Activated CD8-positive, alpha-beta T cell treated with anti-CD3 and anti-CD28 coated beads for 36 hours (primary cell): ENCODE data around the gene TBPL2. TPM values are rescaled to one million over a fixed set of nuclear protein-coding genes. Genes with fewer than 3 reads are reported as not detected.
A peak's percentile ranks its signal among the peaks of the same experiment; 100 is the strongest.

Experiments used
- ATAC-seq: fragments of 200-7000 bp; cut with Tn5 transposase; one replicate; pipeline ENCODE4 v1.10.0; 2021; ENCODE audit warnings: mild to moderate bottlenecking, moderate library complexity
- CTCF ChIA-PET: fragments of 350-600 bp; sonication (Branson Sonifier 250); formaldehyde crosslinking; loops from one replicate; lab custom pipeline; 2021; ENCODE audit warnings: antibody characterized with exemption; lab: Charles Lee
- POLR2A ChIA-PET: fragments of 350-600 bp; sonication (Branson Sonifier 250); formaldehyde crosslinking; loops from one replicate; lab custom pipeline; 2021; ENCODE audit warnings: antibody characterized with exemption; lab: Charles Lee
- DNase-seq: peaks from one replicate; pipeline ENCODE4 v3.0.0-alpha.2; 2020
- H3K27ac Mint-ChIP-seq: one replicate; pipeline ENCODE4 v1.8.0; 2021; ENCODE audit warnings: mild to moderate bottlenecking, mixed read lengths
- H3K27me3 Mint-ChIP-seq: one replicate; pipeline ENCODE4 v1.8.0; 2021; ENCODE audit warnings: mixed read lengths
- H3K36me3 Mint-ChIP-seq: one replicate; pipeline ENCODE4 v1.8.0; 2021; ENCODE audit warnings: low read depth, mixed read lengths
- H3K4me1 Mint-ChIP-seq: one replicate; pipeline ENCODE4 v1.8.0; 2021; ENCODE audit warnings: low read depth, mixed read lengths
- H3K4me3 Mint-ChIP-seq: one replicate; pipeline ENCODE4 v1.8.0; 2021; ENCODE audit warnings: mild to moderate bottlenecking, moderate library complexity, mixed read lengths
- H3K9me3 Mint-ChIP-seq: one replicate; pipeline ENCODE4 v1.8.0; 2021; ENCODE audit warnings: mixed read lengths
- intact Hi-C: fragments of 100-400 bp; cut with micrococcal nuclease; formaldehyde crosslinking; loops from one replicate; pipeline ENCODE4 v1.10.0; 2022
- total RNA-seq, 2 experiments: library from RNA; stranded (reverse); gene quantifications; one replicate each; pipeline ENCODE4 v1.2.3, GENCODE V29; 2021
- TF ChIP-seq, protein P1 (sequence below): fragments of 200-600 bp; IDR thresholded peaks from one replicate; pipeline ENCODE4 v1.8.0; 2022; ENCODE audit warnings: antibody characterized with exemption, mild to moderate bottlenecking

TBPL2 gene
- total RNA-seq, 2 experiments from 2014 or later: not detected

DNA sequence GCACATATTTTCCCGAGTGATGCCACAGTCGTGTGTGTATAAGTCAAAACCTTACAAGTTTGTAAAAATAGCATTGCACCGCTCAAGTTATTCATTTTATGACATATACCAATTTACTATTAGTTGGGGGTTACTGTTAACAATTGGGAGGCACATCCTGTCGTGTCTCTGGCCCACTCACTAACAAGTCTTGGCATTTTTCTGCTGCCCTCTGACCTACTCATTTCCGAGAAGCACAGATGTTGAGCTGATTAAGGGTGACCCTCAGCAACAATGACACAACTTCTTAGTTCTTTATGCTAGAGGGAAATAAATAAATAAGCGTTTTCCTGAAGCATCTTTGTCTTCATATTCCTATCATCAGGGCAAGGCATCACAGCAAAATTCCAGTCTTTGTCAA, 22.0 kb downstream of the TBPL2 start:
- POLR2A ChIA-PET: no interaction called here
- DNase-seq (no peak), ATAC-seq (no peak)
- peaks cover 8% of the 10 kb centered on the region for H3K4me1 Mint-ChIP-seq
- peaks cover 2% of the 10 kb centered on the region for H3K27me3 Mint-ChIP-seq
- TF ChIP-seq, protein P1, sequence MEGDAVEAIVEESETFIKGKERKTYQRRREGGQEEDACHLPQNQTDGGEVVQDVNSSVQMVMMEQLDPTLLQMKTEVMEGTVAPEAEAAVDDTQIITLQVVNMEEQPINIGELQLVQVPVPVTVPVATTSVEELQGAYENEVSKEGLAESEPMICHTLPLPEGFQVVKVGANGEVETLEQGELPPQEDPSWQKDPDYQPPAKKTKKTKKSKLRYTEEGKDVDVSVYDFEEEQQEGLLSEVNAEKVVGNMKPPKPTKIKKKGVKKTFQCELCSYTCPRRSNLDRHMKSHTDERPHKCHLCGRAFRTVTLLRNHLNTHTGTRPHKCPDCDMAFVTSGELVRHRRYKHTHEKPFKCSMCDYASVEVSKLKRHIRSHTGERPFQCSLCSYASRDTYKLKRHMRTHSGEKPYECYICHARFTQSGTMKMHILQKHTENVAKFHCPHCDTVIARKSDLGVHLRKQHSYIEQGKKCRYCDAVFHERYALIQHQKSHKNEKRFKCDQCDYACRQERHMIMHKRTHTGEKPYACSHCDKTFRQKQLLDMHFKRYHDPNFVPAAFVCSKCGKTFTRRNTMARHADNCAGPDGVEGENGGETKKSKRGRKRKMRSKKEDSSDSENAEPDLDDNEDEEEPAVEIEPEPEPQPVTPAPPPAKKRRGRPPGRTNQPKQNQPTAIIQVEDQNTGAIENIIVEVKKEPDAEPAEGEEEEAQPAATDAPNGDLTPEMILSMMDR: no peak
- no peaks in the 10 kb centered on the region for H3K36me3 Mint-ChIP-seq
- no peak overlapping the region for H3K27ac Mint-ChIP-seq
- H3K9me3 Mint-ChIP-seq: no peaks in the 10 kb centered on the region
- intact Hi-C loops: no loop called here
- H3K4me3 Mint-ChIP-seq: no peak overlapping the region
- CTCF ChIA-PET: interaction anchor here (1.3 to 5.3 kb wide), 4 partner anchors 9 to 28 kb away, joined by 4 to 35 read pairs (median 10); no protein-coding TSS in a partner anchor

DNA sequence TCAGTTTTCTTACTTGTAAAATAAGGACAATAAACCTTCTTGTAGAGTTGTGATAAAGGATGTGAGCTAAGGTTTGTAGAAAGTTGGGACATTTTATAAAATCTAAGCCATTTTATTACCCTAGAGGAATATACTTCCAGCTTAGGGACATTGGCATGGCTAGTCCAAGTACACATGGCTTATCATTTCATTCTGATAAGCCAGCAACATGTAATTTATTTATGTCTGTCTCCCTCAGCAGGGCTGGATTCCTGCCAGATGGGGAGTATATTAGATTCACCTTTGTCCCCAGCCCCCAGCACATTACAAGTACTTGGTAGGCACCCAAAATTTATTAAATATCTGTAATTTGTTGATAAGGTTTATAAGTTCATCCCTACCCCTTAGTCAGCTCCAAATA, 22.5 kb downstream of the TBPL2 start:
- no peak overlapping the region for H3K27ac Mint-ChIP-seq
- POLR2A ChIA-PET: no interaction called here
- ATAC-seq: no peak
- intact Hi-C loops: no loop called here
- H3K4me1 Mint-ChIP-seq: peaks cover 8% of the 10 kb centered on the region
- CTCF ChIA-PET: interaction anchor here (1.0 to 5.3 kb wide), 7 partner anchors 9 to 147 kb away, joined by 3 to 35 read pairs (median 4); no protein-coding TSS in a partner anchor
- H3K9me3 Mint-ChIP-seq: no peaks in the 10 kb centered on the region
- H3K27me3 Mint-ChIP-seq: peaks cover 2% of the 10 kb centered on the region
- H3K4me3 Mint-ChIP-seq: no peak overlapping the region
- TF ChIP-seq, protein P1: no peak
- no peak for DNase-seq
- H3K36me3 Mint-ChIP-seq: no peaks in the 10 kb centered on the region

DNA sequence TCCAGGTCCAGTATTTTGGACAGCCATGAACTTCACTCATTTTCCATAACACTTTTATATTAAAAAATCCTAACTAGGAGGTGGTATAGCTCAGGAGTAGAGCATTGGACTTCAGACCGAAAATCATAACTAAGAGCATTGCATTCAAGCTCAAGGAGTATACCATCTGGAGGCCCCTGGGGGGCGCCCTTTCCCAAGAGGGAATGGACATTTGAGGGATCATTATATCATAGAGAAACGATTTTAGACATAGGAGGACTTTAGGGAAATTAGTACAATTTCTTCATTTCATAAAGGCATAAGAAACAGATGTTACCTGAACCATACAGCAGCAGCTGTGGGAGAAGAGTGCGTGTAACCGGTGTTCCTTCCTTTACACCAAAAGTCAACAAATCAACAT, 23.6 kb downstream of the TBPL2 start:
- TF ChIP-seq, protein P1: peak; percentile 58
- no peaks in the 10 kb centered on the region for H3K9me3 Mint-ChIP-seq
- no peak overlapping the region for H3K27ac Mint-ChIP-seq
- H3K36me3 Mint-ChIP-seq: no peaks in the 10 kb centered on the region
- CTCF ChIA-PET: interaction anchor here (0.6 to 5.3 kb wide), 22 partner anchors 10 to 205 kb away, joined by 3 to 35 read pairs (median 4); no protein-coding TSS in a partner anchor
- H3K4me1 Mint-ChIP-seq: peaks cover 14% of the 10 kb centered on the region
- POLR2A ChIA-PET: interaction anchor here (0.9 to 1.1 kb wide), 2 partner anchors 10 to 365 kb away, joined by 3 read pairs; partner anchors contain the start of gene MAPK1IP1L
- H3K4me3 Mint-ChIP-seq: no peak overlapping the region
- DNase-seq (peak; percentile 57), ATAC-seq (peak; percentile 71)
- H3K27me3 Mint-ChIP-seq: peaks cover 2% of the 10 kb centered on the region
- intact Hi-C loops: no loop called here

DNA sequence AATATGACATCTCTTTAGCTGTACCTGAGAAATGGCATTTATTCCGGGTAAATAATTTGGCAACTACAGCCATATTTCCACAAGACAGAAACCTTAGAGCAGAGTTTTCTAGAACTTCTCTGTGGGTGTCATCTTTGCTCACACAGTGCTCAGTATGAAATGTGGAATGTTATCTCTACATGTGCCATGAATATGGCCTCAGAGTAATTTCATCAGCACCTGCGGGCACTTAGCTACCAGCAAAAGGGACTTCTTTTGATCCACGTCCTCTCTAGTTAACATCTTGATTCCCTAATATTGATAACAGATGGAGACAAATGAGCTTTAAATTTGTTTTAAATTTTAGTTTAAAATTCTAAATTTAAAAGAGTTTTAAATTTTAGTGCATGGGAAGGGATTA, 25.9 kb downstream of the TBPL2 start:
- Mint-ChIP-seq H3K4me3 (no peak overlapping the region), H3K4me1 (peaks cover 26% of the 10 kb centered on the region), H3K27ac (no peak overlapping the region), H3K36me3 (no peaks in the 10 kb centered on the region), H3K9me3 (no peaks in the 10 kb centered on the region), H3K27me3 (peaks cover 2% of the 10 kb centered on the region)
- TF ChIP-seq, protein P1: no peak
- intact Hi-C loops: no loop called here
- CTCF ChIA-PET: interaction anchor here (1.0 to 5.3 kb wide), 4 partner anchors 10 to 32 kb away, joined by 3 to 35 read pairs (median 4); no protein-coding TSS in a partner anchor
- ATAC-seq (no peak), DNase-seq (no peak)
- POLR2A ChIA-PET: no interaction called here

DNA sequence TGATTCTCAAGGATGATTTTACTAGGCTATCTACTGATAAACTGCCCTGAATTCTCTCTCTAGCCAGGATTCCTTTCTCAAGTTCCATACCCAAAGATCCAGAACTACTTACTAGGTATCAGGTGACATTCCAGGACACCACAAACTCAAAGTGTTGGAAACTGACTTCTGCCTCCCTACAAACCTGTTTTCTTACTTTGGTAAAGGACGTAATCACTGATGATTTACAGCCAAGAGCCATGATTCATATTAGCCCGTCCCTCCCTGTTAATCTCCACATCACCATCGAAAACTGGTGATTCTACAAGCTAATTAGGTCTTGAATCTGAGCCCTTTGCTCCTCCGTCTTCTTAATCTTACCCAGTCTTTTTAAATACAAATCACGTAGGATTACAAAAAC, 27.7 kb downstream of the TBPL2 start:
- POLR2A ChIA-PET: no interaction called here
- peaks cover 32% of the 10 kb centered on the region for H3K4me1 Mint-ChIP-seq
- no peaks in the 10 kb centered on the region for H3K9me3 Mint-ChIP-seq
- intact Hi-C loops: no loop called here
- no peak for ATAC-seq
- no peak overlapping the region for H3K27ac Mint-ChIP-seq
- H3K4me3 Mint-ChIP-seq: peak overlapping the region; percentile 87
- CTCF ChIA-PET: interaction anchor here (1.1 to 1.4 kb wide), 2 partner anchors 10 to 12 kb away, joined by 3 to 4 read pairs; no protein-coding TSS in a partner anchor
- TF ChIP-seq, protein P1: no peak
- DNase-seq: no peak
- peaks cover 2% of the 10 kb centered on the region for H3K27me3 Mint-ChIP-seq
- no peaks in the 10 kb centered on the region for H3K36me3 Mint-ChIP-seq
